Stomach (tissue), 9 donors: Measurements from ENCODE around the gene RBM44. TPM values are rescaled to one million over a fixed set of nuclear protein-coding genes. Genes with fewer than 3 reads are reported as not detected.

Experiments
- DNase-seq, 2 donors: peaks; one replicate each; pipeline versions ENCODE4 v3.0.0 to v3.0.0-alpha.2; 2013 to 2019
- H3K27ac ChIP-seq, 5 donors: fragments of 200-600 bp in 4 of 5; sonication (generic) in 4 of 5; one replicate each; pipeline ENCODE4 v1.5.1; 2013 to 2019; ENCODE audit warnings: mild to moderate bottlenecking in 1 of 5, moderate library complexity in 1 of 5
- H3K27me3 ChIP-seq, 3 donors: fragments of 200-600 bp; sonication (generic); one replicate each; pipeline ENCODE4 v1.5.1; 2017 to 2019; ENCODE audit warnings: mixed run types in 1 of 3
- H3K36me3 ChIP-seq, 4 donors: fragments of 200-600 bp; sonication (generic); 1 replicate in 3 of 4; 2 replicates in 1 of 4; pipeline ENCODE4 v1.5.1; 2016 to 2019
- H3K4me1 ChIP-seq, 4 donors: fragments of 200-600 bp; sonication (generic); one replicate each; pipeline ENCODE4 v1.5.1; 2016 to 2019
- H3K4me3 ChIP-seq, 4 donors: fragments of 200-600 bp; sonication (generic) in 3 of 4; one replicate each; pipeline ENCODE4 v1.5.1; 2016 to 2019; ENCODE audit warnings: mild to moderate bottlenecking in 1 of 4
- H3K9me3 ChIP-seq, 4 donors: fragments of 200-600 bp; sonication (generic); one replicate each; pipeline ENCODE4 v1.5.1; 2016 to 2019
- CTCF ChIP-seq, 7 experiments: fragments of 450-650 bp in 4 of 7; fragments of 200-600 bp in 3 of 7; sonication (generic) in 3 of 7; IDR thresholded peaks; one replicate each; pipeline ENCODE4 v1.5.1; 2016 to 2019; ENCODE audit warnings: antibody characterized with exemption in 7 of 7, control low read depth in 2 of 7, mild to moderate bottlenecking in 1 of 7
- EP300 ChIP-seq: sonication (generic); formaldehyde crosslinking; IDR thresholded peaks from one replicate; pipeline ENCODE4 v1.6.1; 2017; ENCODE audit warnings: antibody characterized with exemption
- POLR2A ChIP-seq, 4 donors: fragments of 450-650 bp; IDR thresholded peaks; one replicate each; pipeline ENCODE4 v1.6.1; 2016; ENCODE audit warnings: antibody characterized with exemption in 4 of 4, control low read depth in 2 of 4, mild to moderate bottlenecking in 1 of 4, moderate library complexity in 1 of 4
- POLR2AphosphoS5 ChIP-seq, 3 donors: sonication (generic); formaldehyde crosslinking; IDR thresholded peaks; one replicate each; pipeline ENCODE4 v1.6.1; 2016; ENCODE audit warnings: antibody characterized with exemption in 3 of 3
- WGBS, 5 donors: extraction: QIAGEN DNeasy Blood & Tissue Kit in 3 of 5; methylation state at CpG; one replicate each; pipeline versions ENCODE4 v1.1.5 to v1.1.7; 2013 to 2018; 5-methylcytosine and 5-hydroxymethylcytosine counted together
- intact Hi-C: fragments of 100-400 bp; cut with DNase I; formaldehyde crosslinking; loops from one replicate; pipeline ENCODE4 v1.15.1; 2023; ENCODE audit warnings: low total_unique reads
- polyA plus RNA-seq, 3 donors: library from polyadenylated mRNA; stranded (reverse); fragments of 200-250 nt; gene quantifications; one replicate each; pipeline ENCODE4 v1.2.3, GENCODE V29; 2013
- total RNA-seq, 5 donors: library from RNA; depleted of rRNA; stranded (reverse); fragments of >200 nt; gene quantifications; one replicate each; pipeline versions ENCODE4 v1.1.0 to v1.2.3, GENCODE V29; 2014 to 2016
- donor health status: healthy with polysubstance abuse.
- donor health status: Bipolar disorder and iron deficiency.
- donor health status: healthy.

RBM44 gene
- total and polyA plus RNA-seq, 8 donors: under 0.01 to 2.4 (median 1.8) TPM; not detected in 3

GRCh38 chr2:237876061-237876526 lies 77.5 kb downstream of the RBM44 start:
- DNase-seq: peak in 1 of 2 donors; percentile 20
- 85 to 94% (median 88%) methylated on average over 12 to 14 of the region's 14 CpGs for WGBS, 5 donors

GRCh38 chr2:237876532-237876931 lies 78.0 kb downstream of the RBM44 start:
- Histone ChIP-seq H3K36me3 (peaks cover 0 to 10% (median 5%) of the 10 kb centered on the region in 4 donors), H3K27me3 (no peaks in the 10 kb centered on the region), H3K4me3 (no peak overlapping the region), H3K4me1 (peaks cover 0 to 59% (median 32%) of the 10 kb centered on the region in 4 donors), H3K27ac (peak overlapping the region in 2 of 5 donors; percentile 78 to 93), H3K9me3 (no peaks in the 10 kb centered on the region)
- intact Hi-C loops: no loop called here
- 86 to 91% (median 89%) methylated on average over 6 to 12 of the region's 12 CpGs for WGBS, 5 donors
- TF ChIP-seq EP300 (no peak), POLR2AphosphoS5 (IDR thresholded peaks at IDR 0.05) (no peak), POLR2A (IDR thresholded peaks at IDR 0.05) (no peak), CTCF (IDR thresholded peaks at IDR 0.05) (no peak)
- DNase-seq: no peak

More at GRCh38 chr2:237876061-237876526, 77.5 kb downstream of the RBM44 start:
- intact Hi-C loops: no loop called here
- Histone ChIP-seq H3K27me3 (no peaks in the 10 kb centered on the region), H3K4me3 (no peak overlapping the region), H3K9me3 (no peaks in the 10 kb centered on the region), H3K4me1 (peaks cover 0 to 61% (median 33%) of the 10 kb centered on the region in 4 donors), H3K36me3 (peaks cover 0 to 10% (median 3%) of the 10 kb centered on the region in 4 donors), H3K27ac (peak overlapping the region in 2 of 5 donors; percentile 78 to 93)
- TF ChIP-seq EP300 (no peak), POLR2A (IDR thresholded peaks at IDR 0.05) (no peak)

- Histone ChIP-seq H3K36me3 (peaks cover 0 to 13% (median 5%) of the 10 kb centered on the region in 4 donors), H3K27me3 (no peaks in the 10 kb centered on the region), H3K4me3 (no peak overlapping the region), H3K9me3 (no peaks in the 10 kb centered on the region), H3K27ac (peak overlapping the region in 2 of 5 donors; percentile 78 to 93), H3K4me1 (peaks cover 0 to 59% (median 29%) of the 10 kb centered on the region in 4 donors)
- WGBS, 5 donors: 90 to 96% (median 92%) methylated on average over 21 to 23 of the region's 23 CpGs
- no peak for DNase-seq
- TF ChIP-seq POLR2A (IDR thresholded peaks at IDR 0.05) (no peak), POLR2AphosphoS5 (IDR thresholded peaks at IDR 0.05) (no peak), CTCF (IDR thresholded peaks at IDR 0.05) (no peak), EP300 (no peak)
- intact Hi-C loops: no loop called here
Observed at GRCh38 chr2:237876951-237877491, 78.4 kb downstream of the RBM44 start.

GRCh38 chr2:237877576-237878307 lies 79.2 kb downstream of the RBM44 start:
- H3K4me3 ChIP-seq: no peak overlapping the region
- peaks cover 0 to 19% (median 5%) of the 10 kb centered on the region in 4 donors for H3K36me3 ChIP-seq
- H3K9me3 ChIP-seq: no peaks in the 10 kb centered on the region
- TF ChIP-seq POLR2AphosphoS5 (IDR thresholded peaks at IDR 0.05): no peak
- no peak for TF ChIP-seq CTCF (IDR thresholded peaks at IDR 0.05)
- TF ChIP-seq POLR2A (IDR thresholded peaks at IDR 0.05): no peak
- no peak for TF ChIP-seq EP300
- H3K27ac ChIP-seq: peak overlapping the region in 2 of 5 donors; percentile 78 to 93
- peaks cover 0 to 52% (median 26%) of the 10 kb centered on the region in 4 donors for H3K4me1 ChIP-seq
- intact Hi-C loops: no loop called here
- WGBS, 5 donors: 92 to 95% (median 94%) methylated on average over 25 of the region's 25 CpGs
- no peak for DNase-seq
- H3K27me3 ChIP-seq: no peaks in the 10 kb centered on the region
